Measurements from ENCODE around the gene HMGN2. TPM values are rescaled to one million over a fixed set of nuclear protein-coding genes. Genes with fewer than 3 reads are reported as not detected.

The HMGN2 gene
- total and polyA plus RNA-seq, 2 of the 13 experiments (the other 11 are each of a cell fraction or from before 2014, with no cell fraction given), result 63.4 to 343 TPM

DNA sequence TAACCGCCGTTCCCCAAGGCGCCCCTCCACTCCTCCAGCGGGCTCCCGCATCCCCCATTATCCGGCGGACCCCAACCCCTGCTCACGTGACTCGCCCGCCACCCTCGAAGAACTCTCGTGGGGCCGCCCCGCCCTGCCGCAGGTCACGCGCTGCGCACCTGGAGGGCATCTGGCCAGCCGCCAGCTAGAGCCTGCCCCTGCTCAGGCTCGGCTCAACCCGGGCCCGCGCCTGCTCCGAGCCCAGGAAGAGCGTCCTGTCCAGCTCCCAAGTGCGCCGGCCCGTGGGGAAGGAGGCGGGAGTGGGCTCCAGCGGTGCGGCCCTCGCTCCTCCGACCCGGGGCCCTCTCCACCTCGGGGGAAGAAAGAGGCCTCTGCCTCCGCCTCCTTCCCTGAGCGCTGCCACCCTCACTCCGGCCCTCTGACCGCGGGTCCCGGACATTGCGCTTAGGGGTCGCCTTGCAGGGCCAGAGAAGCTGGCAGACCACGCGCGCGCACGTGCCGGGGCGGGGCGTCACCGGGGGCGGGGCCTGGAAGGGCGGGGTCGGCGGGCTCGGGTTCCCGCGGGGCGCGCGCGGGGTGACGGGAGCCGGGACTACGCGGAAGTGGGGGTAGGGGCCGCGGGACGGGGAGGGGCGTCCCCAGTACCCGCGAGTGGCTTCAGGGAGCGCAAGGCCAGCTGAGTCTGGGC, 28.4 kb downstream of the HMGN2 start (continued):
- TF ChIP-seq ZNF788 (CRISPR knock-in tag; IDR thresholded peaks at IDR 0.05; ENCODE audit: borderline replicate concordance) (peak; percentile 29; the same call in 1 of the 2 replicates), CENPT (CRISPR knock-in tag; IDR thresholded peaks at IDR 0.05; ENCODE audit: low read depth) (no peak; the same call in 1 of the 2 replicates), ZNF501 (CRISPR knock-in tag; IDR thresholded peaks at IDR 0.05) (0 out of 2 replicates have a peak, but pooled peaks have one; percentile 36), ZNF891 (CRISPR knock-in tag; IDR thresholded peaks at IDR 0.05) (peak; percentile 95), SNAPC4 (CRISPR knock-in tag; IDR thresholded peaks at IDR 0.05) (0 out of 2 replicates have a peak, but pooled peaks have one; percentile 19), PCBP2 (optimal IDR thresholded peaks at IDR 0.05; ENCODE audit: low read depth, low read length, poor library complexity, severe bottlenecking) (no peak), HOXA5 (CRISPR knock-in tag; IDR thresholded peaks at IDR 0.05) (peak; percentile 56; the same call in 1 of the 2 replicates), FOXP4 (CRISPR knock-in tag; IDR thresholded peaks at IDR 0.05) (no peak), ZNF773 (CRISPR knock-in tag; IDR thresholded peaks at IDR 0.05; ENCODE audit: borderline replicate concordance) (no peak), RBM22 (optimal IDR thresholded peaks at IDR 0.05; ENCODE audit: low read length) (no peak), ETV5 (CRISPR knock-in tag; IDR thresholded peaks at IDR 0.05; ENCODE audit: borderline replicate concordance) (0 out of 2 replicates have a peak, but pooled peaks have one; percentile 49), NFRKB (IDR thresholded peaks at IDR 0.05) (no peak), ZNF235 (CRISPR knock-in tag; IDR thresholded peaks at IDR 0.05; ENCODE audit: borderline replicate concordance) (0 out of 2 replicates have a peak, but pooled peaks have one; percentile 45), STAT6 (CRISPR knock-in tag; IDR thresholded peaks at IDR 0.05; ENCODE audit: borderline replicate concordance) (0 out of 2 replicates have a peak, but pooled peaks have one; percentile 75)

Measured in HepG2 (cell line).